Neural progenitor cell (in vitro differentiated cells): ENCODE measurements around the gene LSMEM2. TPM values are rescaled to one million over a fixed set of nuclear protein-coding genes. Genes with fewer than 3 reads are reported as not detected.

Experiments used
- DNase-seq: peaks from one replicate; pipeline ENCODE4 v3.0.0-alpha.2; 2016; ENCODE audit warnings: low spot score
- H2AFZ ChIP-seq: fragments of 200-600 bp; sonication (generic); replicated peaks from 2 replicates; pipeline ENCODE4 v1.6.1; 2016; ENCODE audit warnings: antibody characterized with exemption
- H3F3A ChIP-seq: fragments of 200-600 bp; sonication (generic); 2 replicates; pipeline ENCODE4 v1.6.1; 2016; ENCODE audit warnings: antibody characterized with exemption, low read depth
- H3K27ac ChIP-seq: fragments of 200-600 bp; sonication (generic); 2 replicates; pipeline ENCODE4 v1.5.1; 2016; ENCODE audit warnings: mild to moderate bottlenecking
- H3K27me3 ChIP-seq: fragments of 200-600 bp; sonication (generic); 2 replicates; pipeline ENCODE4 v1.6.1; 2016; ENCODE audit warnings: mild to moderate bottlenecking, moderate library complexity
- H3K36me3 ChIP-seq: fragments of 200-600 bp; sonication (generic); 2 replicates; pipeline ENCODE4 v1.5.1; 2016
- H3K4me1 ChIP-seq: fragments of 200-600 bp; sonication (generic); 2 replicates; pipeline ENCODE4 v1.6.1; 2016; ENCODE audit warnings: mixed run types
- H3K4me2 ChIP-seq: fragments of 200-600 bp; sonication (generic); 2 replicates; pipeline ENCODE4 v1.6.1; 2016
- H3K4me3 ChIP-seq: fragments of 200-600 bp; sonication (generic); 2 replicates; pipeline ENCODE4 v1.5.1; 2016
- H3K79me2 ChIP-seq: fragments of 200-600 bp; sonication (generic); 2 replicates; pipeline ENCODE4 v1.6.1; 2016; ENCODE audit warnings: low read depth
- H3K9ac ChIP-seq: fragments of 200-600 bp; sonication (generic); 2 replicates; pipeline ENCODE4 v1.6.1; 2016
- H3K9me3 ChIP-seq: fragments of 200-600 bp; sonication (generic); 2 replicates; pipeline ENCODE4 v1.5.1; 2016; ENCODE audit warnings: low read depth
- H4K20me1 ChIP-seq: fragments of 200-600 bp; sonication (generic); 2 replicates; pipeline ENCODE4 v1.6.1; 2016; ENCODE audit warnings: low read depth
- H3K27ac Mint-ChIP-seq: 3 replicates; pipeline ENCODE4 v1.8.0; 2021; ENCODE audit warnings: mixed read lengths
- H3K27me3 Mint-ChIP-seq: 2 replicates; pipeline ENCODE4 v1.8.0; 2022; ENCODE audit warnings: low read depth, mild to moderate bottlenecking, inconsistent platforms, moderate library complexity, mixed read lengths; ENCODE audit not compliant: insufficient read depth
- H3K36me3 Mint-ChIP-seq: 3 replicates; pipeline ENCODE4 v1.8.0; 2021; ENCODE audit warnings: mixed read lengths
- H3K4me1 Mint-ChIP-seq: 3 replicates; pipeline ENCODE4 v1.8.0; 2021; ENCODE audit warnings: mixed read lengths
- H3K4me3 Mint-ChIP-seq: 3 replicates; pipeline ENCODE4 v1.8.0; 2021; ENCODE audit warnings: mild to moderate bottlenecking, moderate library complexity, mixed read lengths
- H3K9me3 Mint-ChIP-seq: 3 replicates; pipeline ENCODE4 v1.8.0; 2020; ENCODE audit warnings: mixed read lengths
- CTCF ChIP-seq: fragments of 200-600 bp; sonication (generic); IDR thresholded peaks from 2 replicates; pipeline ENCODE4 v1.5.1; 2017; ENCODE audit warnings: antibody characterized with exemption, mild to moderate bottlenecking
- EZH2 ChIP-seq: fragments of 200-600 bp; sonication (generic); IDR thresholded peaks from 2 replicates; pipeline ENCODE4 v1.6.1; 2017; ENCODE audit warnings: antibody characterized with exemption, mild to moderate bottlenecking, moderate library complexity
- EZH2phosphoT487 ChIP-seq: fragments of 200-600 bp; sonication (generic); IDR thresholded peaks from 2 replicates; pipeline ENCODE4 v1.6.1; 2017; ENCODE audit warnings: antibody characterized with exemption
- total RNA-seq: library from RNA; depleted of rRNA; stranded (reverse); fragments of >200 nt; gene quantifications from 2 replicates; pipeline ENCODE4 v1.2.3, GENCODE V29; 2015; ENCODE audit warnings: low replicate concordance

Gene LSMEM2
- total RNA-seq, 1 donor from 2014 or later = not detected

- Histone ChIP-seq H3K79me2 (peaks cover 12% of the 10 kb centered on the region), H3K4me3 (no peak overlapping the region), H2AFZ (no peak overlapping the region), H3K4me1 (peaks cover 18% of the 10 kb centered on the region), H3K27me3 (no peaks in the 10 kb centered on the region), H3K36me3 (no peaks in the 10 kb centered on the region), H4K20me1 (peaks cover 6% of the 10 kb centered on the region), H3K9ac (no peak overlapping the region), H3F3A (no peaks in the 10 kb centered on the region), H3K9me3 (no peaks in the 10 kb centered on the region), H3K27ac (no peak overlapping the region), H3K4me2 (no peak overlapping the region)
- Mint-ChIP-seq H3K36me3 (peaks cover 1% of the 10 kb centered on the region), H3K27me3 (peaks cover 13% of the 10 kb centered on the region), H3K4me1 (peaks cover 32% of the 10 kb centered on the region), H3K9me3 (no peaks in the 10 kb centered on the region), H3K4me3 (no peak overlapping the region), H3K27ac (no peak overlapping the region)
- TF ChIP-seq EZH2 (no peak), CTCF (no peak), EZH2phosphoT487 (no peak)
- peak; percentile 1 for DNase-seq
Measured at GRCh38 chr3:50295553-50296431, 16.9 kb downstream of the LSMEM2 start.

- Histone ChIP-seq H3K27ac (no peak overlapping the region), H3K27me3 (no peaks in the 10 kb centered on the region), H3K4me3 (no peak overlapping the region), H3F3A (no peaks in the 10 kb centered on the region), H3K36me3 (no peaks in the 10 kb centered on the region), H3K9me3 (no peaks in the 10 kb centered on the region), H3K79me2 (peaks cover 2% of the 10 kb centered on the region), H3K4me1 (peaks cover 10% of the 10 kb centered on the region), H3K4me2 (no peak overlapping the region), H2AFZ (no peak overlapping the region), H4K20me1 (peaks cover 6% of the 10 kb centered on the region), H3K9ac (no peak overlapping the region)
- Mint-ChIP-seq H3K4me1 (peaks cover 27% of the 10 kb centered on the region), H3K36me3 (peaks cover 1% of the 10 kb centered on the region), H3K27ac (no peak overlapping the region), H3K27me3 (peaks cover 9% of the 10 kb centered on the region), H3K4me3 (peak overlapping the region; percentile 48), H3K9me3 (no peaks in the 10 kb centered on the region)
- TF ChIP-seq CTCF (no peak), EZH2 (no peak), EZH2phosphoT487 (no peak)
- peak; percentile 1 for DNase-seq
Measured at GRCh38 chr3:50296721-50297383, 18.0 kb downstream of the LSMEM2 start.

- peaks cover 10% of the 10 kb centered on the region for H3K4me1 ChIP-seq
- H3F3A ChIP-seq = no peaks in the 10 kb centered on the region
- no peak overlapping the region for H3K27ac Mint-ChIP-seq
- H3K4me3 ChIP-seq = no peak overlapping the region
- peaks cover 6% of the 10 kb centered on the region for H4K20me1 ChIP-seq
- no peaks in the 10 kb centered on the region for H3K9me3 Mint-ChIP-seq
- no peaks in the 10 kb centered on the region for H3K79me2 ChIP-seq
- no peaks in the 10 kb centered on the region for H3K27me3 ChIP-seq
- TF ChIP-seq EZH2phosphoT487 (no peak), CTCF (no peak), EZH2 (no peak)
- H3K9me3 ChIP-seq = no peaks in the 10 kb centered on the region
- H2AFZ ChIP-seq = no peak overlapping the region
- H3K27me3 Mint-ChIP-seq = peaks cover 9% of the 10 kb centered on the region
- H3K27ac ChIP-seq = no peak overlapping the region
- H3K4me3 Mint-ChIP-seq = peak overlapping the region; percentile 96
- H3K4me2 ChIP-seq = no peak overlapping the region
- peaks cover 1% of the 10 kb centered on the region for H3K36me3 Mint-ChIP-seq
- H3K9ac ChIP-seq = no peak overlapping the region
- no peaks in the 10 kb centered on the region for H3K36me3 ChIP-seq
- DNase-seq = peak; percentile 1
- peaks cover 29% of the 10 kb centered on the region for H3K4me1 Mint-ChIP-seq
Measured at GRCh38 chr3:50297384-50297775, 18.5 kb downstream of the LSMEM2 start.
